GM21723 (cell line): ENCODE data around the gene SASH1.
"Not testable (repeated sequence)": the region's sequence is repeated elsewhere in the genome, so short reads cannot be mapped to it uniquely, and the experiment has no call there.

Source experiments
- ATAC-seq: cut with Tn5 transposase; IDR thresholded peaks from one replicate; pipeline ENCODE4 v1.9.1; 2021; ENCODE audit warnings: mild to moderate bottlenecking, moderate library complexity; ENCODE audit not compliant: unreplicated experiment

The SASH1 gene

GRCh38 chr6:148328876-148329555 is 13.6 kb upstream of the SASH1 start:
- ATAC-seq = no peak

- ATAC-seq = no peak
Observed at GRCh38 chr6:148329596-148330381, 12.8 kb upstream of the SASH1 start.

GRCh38 chr6:148332088-148332487 is 10.6 kb upstream of the SASH1 start:
- ATAC-seq = no peak

- ATAC-seq = no peak
Observed at GRCh38 chr6:148336901-148337300, 5.7 kb upstream of the SASH1 start.

- ATAC-seq = no peak
Observed at GRCh38 chr6:148339766-148340165, 2.9 kb upstream of the SASH1 start.

- ATAC-seq = no peak
Observed at GRCh38 chr6:148340586-148341297, 1.9 kb upstream of the SASH1 start.

GRCh38 chr6:148342100-148342349 is 613 bp upstream of the SASH1 start:
- no peak for ATAC-seq

- no peak for ATAC-seq
Observed at GRCh38 chr6:148343047-148343782, 577 bp downstream of the SASH1 start.

- no peak for ATAC-seq
Observed at GRCh38 chr6:148345176-148345575, 2.5 kb downstream of the SASH1 start.

GRCh38 chr6:148345578-148345977 is 2.9 kb downstream of the SASH1 start:
- ATAC-seq = no peak

GRCh38 chr6:148346681-148347440 is 4.2 kb downstream of the SASH1 start:
- ATAC-seq = no peak

- ATAC-seq = no peak
Observed at GRCh38 chr6:148347441-148348054, 4.9 kb downstream of the SASH1 start.

- ATAC-seq = no peak
Observed at GRCh38 chr6:148348335-148348734, 5.7 kb downstream of the SASH1 start.

GRCh38 chr6:148348778-148349177 is 6.1 kb downstream of the SASH1 start:
- no peak for ATAC-seq

- no peak for ATAC-seq
Observed at GRCh38 chr6:148349466-148349865, 6.8 kb downstream of the SASH1 start.

- ATAC-seq = no peak
Observed at GRCh38 chr6:148351309-148351708, 8.7 kb downstream of the SASH1 start.

- ATAC-seq = not testable (repeated sequence)
Observed at GRCh38 chr6:148352421-148352820, 9.8 kb downstream of the SASH1 start.

- no peak for ATAC-seq
Observed at GRCh38 chr6:148358196-148358785, 15.7 kb downstream of the SASH1 start.

- no peak for ATAC-seq
Observed at GRCh38 chr6:148359228-148359627, 16.6 kb downstream of the SASH1 start.
